Measurements from ENCODE around the gene LRRC75B.

LRRC75B gene

DNA sequence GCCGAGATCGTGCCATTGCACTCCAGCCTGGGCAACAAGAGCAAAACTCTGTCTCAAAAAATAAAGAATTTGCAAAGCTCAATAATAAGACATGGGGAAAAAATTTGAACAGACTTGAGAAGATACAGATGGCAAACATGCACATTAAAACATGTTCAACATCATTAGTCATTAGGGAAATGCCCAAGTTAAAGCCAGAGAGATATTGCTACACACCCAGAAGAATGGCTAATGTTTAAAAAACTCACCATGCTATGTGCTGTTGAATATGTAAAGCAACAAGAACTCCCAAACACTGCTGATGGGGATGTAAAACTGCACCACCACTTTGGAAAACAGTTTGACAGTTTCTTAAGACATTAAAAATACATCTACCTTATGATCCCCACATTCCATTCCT lies 12.6 kb downstream of the LRRC75B start:
- Histone ChIP-seq H3K4me1 (no peaks in the 10 kb centered on the region), H3K36me3 (ENCODE audit: control insufficient read depth, insufficient read depth, low read length) (no peaks in the 10 kb centered on the region), H2AFZ (no peak overlapping the region), H3K4me2 (ENCODE audit: low read length) (no peak overlapping the region), H3K79me2 (no peaks in the 10 kb centered on the region), H3K9me3 (ENCODE audit: control insufficient read depth, low read length) (no peaks in the 10 kb centered on the region), H3K4me3 (ENCODE audit: low read depth, low read length) (no peak overlapping the region), H3K27ac (no peak overlapping the region), H3K27me3 (ENCODE audit: control insufficient read depth, insufficient read depth, low read length) (no peaks in the 10 kb centered on the region), H3K9ac (no peak overlapping the region)
- TF ChIP-seq, protein P1, sequence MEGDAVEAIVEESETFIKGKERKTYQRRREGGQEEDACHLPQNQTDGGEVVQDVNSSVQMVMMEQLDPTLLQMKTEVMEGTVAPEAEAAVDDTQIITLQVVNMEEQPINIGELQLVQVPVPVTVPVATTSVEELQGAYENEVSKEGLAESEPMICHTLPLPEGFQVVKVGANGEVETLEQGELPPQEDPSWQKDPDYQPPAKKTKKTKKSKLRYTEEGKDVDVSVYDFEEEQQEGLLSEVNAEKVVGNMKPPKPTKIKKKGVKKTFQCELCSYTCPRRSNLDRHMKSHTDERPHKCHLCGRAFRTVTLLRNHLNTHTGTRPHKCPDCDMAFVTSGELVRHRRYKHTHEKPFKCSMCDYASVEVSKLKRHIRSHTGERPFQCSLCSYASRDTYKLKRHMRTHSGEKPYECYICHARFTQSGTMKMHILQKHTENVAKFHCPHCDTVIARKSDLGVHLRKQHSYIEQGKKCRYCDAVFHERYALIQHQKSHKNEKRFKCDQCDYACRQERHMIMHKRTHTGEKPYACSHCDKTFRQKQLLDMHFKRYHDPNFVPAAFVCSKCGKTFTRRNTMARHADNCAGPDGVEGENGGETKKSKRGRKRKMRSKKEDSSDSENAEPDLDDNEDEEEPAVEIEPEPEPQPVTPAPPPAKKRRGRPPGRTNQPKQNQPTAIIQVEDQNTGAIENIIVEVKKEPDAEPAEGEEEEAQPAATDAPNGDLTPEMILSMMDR (IDR thresholded peaks at IDR 0.05) = no peak

DNA sequence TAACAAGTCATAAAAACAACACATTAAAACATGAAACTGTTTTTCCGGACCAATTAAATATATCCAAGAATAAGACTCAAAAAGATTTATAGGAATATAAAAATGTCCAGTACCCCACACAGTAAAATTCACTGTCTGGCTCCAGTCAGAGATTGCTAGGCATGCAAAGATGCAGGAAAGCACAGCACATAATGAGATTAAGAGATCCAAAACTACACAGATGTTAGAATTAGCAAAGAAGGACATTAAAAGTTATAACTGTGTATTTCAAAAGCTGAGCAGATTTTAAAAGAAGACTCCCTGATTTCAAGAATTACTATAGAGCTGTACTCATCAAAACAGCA lies 13.6 kb downstream of the LRRC75B start:
- H3K27me3 ChIP-seq (ENCODE audit: control insufficient read depth, insufficient read depth, low read length) = no peaks in the 10 kb centered on the region
- no peak overlapping the region for H2AFZ ChIP-seq
- no peak overlapping the region for H3K27ac ChIP-seq
- no peaks in the 10 kb centered on the region for H3K36me3 ChIP-seq (ENCODE audit: control insufficient read depth, insufficient read depth, low read length)
- H3K4me2 ChIP-seq (ENCODE audit: low read length) = no peak overlapping the region
- H3K9me3 ChIP-seq (ENCODE audit: control insufficient read depth, low read length) = no peaks in the 10 kb centered on the region
- H3K4me1 ChIP-seq = no peaks in the 10 kb centered on the region
- no peak overlapping the region for H3K4me3 ChIP-seq (ENCODE audit: low read depth, low read length)
- no peak overlapping the region for H3K9ac ChIP-seq
- TF ChIP-seq, protein P1 (IDR thresholded peaks at IDR 0.05) = no peak
- H3K79me2 ChIP-seq = no peaks in the 10 kb centered on the region

DNA sequence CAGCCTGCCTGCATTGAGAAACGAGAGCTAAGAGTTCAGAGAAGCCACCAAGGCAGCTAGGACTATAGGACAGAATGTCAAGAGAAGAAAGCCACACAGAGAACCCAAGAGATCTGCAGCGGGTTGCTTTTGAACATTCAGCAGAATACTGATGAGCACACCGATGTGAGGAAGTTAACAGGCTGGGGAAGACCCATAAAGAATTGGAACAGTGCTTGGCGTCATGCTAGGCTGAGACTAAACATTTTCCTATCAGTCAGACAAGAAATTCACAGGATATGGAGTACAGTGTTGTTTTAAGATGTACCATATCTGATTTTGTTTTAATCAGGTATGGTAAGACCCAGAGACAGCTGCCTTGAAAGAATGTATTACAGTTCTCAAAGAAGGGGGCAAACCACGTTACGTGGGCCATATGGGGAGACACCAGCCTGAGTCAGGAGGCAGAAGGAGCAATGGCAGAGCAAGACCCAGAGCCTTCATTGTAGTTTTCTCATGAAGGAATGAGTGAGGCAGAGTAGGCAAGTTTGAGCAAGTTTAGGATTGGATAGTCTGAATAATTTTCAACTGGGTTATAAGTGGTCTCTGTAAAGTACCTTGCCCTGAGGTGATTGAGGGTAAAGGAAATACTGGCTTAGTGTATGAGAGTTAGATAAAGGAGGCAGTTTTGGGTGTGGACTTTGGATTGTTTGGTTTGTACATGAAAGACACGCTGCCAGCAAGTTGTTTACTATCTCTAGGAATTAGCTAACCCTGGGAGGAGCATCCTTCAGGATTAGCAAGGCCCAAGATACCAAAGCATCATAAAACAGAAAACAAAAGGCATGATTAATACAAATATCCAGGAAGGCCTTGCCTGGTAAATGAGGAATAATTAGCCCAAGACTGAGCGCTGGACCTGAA lies 14.3 kb downstream of the LRRC75B start:
- Histone ChIP-seq H3K36me3 (ENCODE audit: control insufficient read depth, insufficient read depth, low read length) (no peaks in the 10 kb centered on the region), H3K9ac (no peak overlapping the region), H3K27me3 (ENCODE audit: control insufficient read depth, insufficient read depth, low read length) (no peaks in the 10 kb centered on the region), H3K4me2 (ENCODE audit: low read length) (no peak overlapping the region), H3K4me3 (ENCODE audit: low read depth, low read length) (no peak overlapping the region), H3K4me1 (no peaks in the 10 kb centered on the region), H3K27ac (no peak overlapping the region), H3K9me3 (ENCODE audit: control insufficient read depth, low read length) (no peaks in the 10 kb centered on the region), H3K79me2 (no peaks in the 10 kb centered on the region), H2AFZ (no peak overlapping the region)
- TF ChIP-seq, protein P1 (IDR thresholded peaks at IDR 0.05) = no peak

DNA sequence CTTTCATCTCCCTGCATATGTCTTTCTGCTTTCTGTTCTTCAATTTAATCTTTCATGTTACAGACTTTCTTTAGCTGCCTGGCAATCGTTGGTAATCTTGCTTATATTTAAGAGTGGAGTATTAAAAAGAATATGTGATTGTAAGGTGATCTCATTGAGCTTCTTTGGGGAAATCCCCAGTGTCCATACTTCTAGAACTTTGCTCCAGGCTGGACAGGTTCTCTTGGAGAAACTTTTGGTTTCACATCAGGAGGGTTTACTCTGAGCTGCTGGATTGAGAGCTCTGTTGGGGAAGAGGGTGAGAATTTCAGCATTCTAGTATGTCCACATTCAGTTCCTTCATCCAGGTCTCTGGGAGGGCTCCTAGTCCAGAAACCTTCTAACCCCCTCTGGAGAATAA lies 16.1 kb downstream of the LRRC75B start:
- H3K27ac ChIP-seq = no peak overlapping the region
- H3K4me3 ChIP-seq (ENCODE audit: low read depth, low read length) = no peak overlapping the region
- H2AFZ ChIP-seq = no peak overlapping the region
- TF ChIP-seq, protein P1 (IDR thresholded peaks at IDR 0.05) = no peak
- H3K4me2 ChIP-seq (ENCODE audit: low read length) = no peak overlapping the region
- no peaks in the 10 kb centered on the region for H3K79me2 ChIP-seq
- H3K27me3 ChIP-seq (ENCODE audit: control insufficient read depth, insufficient read depth, low read length) = no peaks in the 10 kb centered on the region
- H3K36me3 ChIP-seq (ENCODE audit: control insufficient read depth, insufficient read depth, low read length) = no peaks in the 10 kb centered on the region
- H3K9ac ChIP-seq = no peak overlapping the region
- no peaks in the 10 kb centered on the region for H3K9me3 ChIP-seq (ENCODE audit: control insufficient read depth, low read length)
- H3K4me1 ChIP-seq = no peaks in the 10 kb centered on the region

DNA sequence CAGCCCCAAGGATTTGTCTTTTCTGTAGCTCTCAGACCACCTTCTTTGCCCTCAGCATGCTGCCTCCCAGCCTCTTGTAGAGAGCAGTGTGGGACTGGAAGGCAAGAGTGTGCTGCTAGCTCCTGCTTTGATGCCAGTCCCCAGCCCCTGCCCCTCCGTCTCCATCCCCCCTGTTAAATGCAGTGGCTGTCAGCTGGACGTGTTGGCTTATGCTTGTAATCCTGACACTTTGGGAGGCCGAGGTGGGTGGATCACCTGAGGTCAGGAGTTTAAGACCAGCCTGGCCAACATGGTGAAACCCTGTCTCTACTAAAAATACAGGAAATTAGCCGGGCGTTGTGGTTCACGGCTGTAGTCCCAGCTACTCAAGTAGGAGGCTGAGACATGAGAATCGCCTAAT lies 21.6 kb downstream of the LRRC75B start:
- TF ChIP-seq, protein P1 (IDR thresholded peaks at IDR 0.05) = no peak
- Histone ChIP-seq H3K9ac (no peak overlapping the region), H3K27ac (no peak overlapping the region), H2AFZ (no peak overlapping the region), H3K79me2 (no peaks in the 10 kb centered on the region), H3K4me3 (ENCODE audit: low read depth, low read length) (no peak overlapping the region), H3K9me3 (ENCODE audit: control insufficient read depth, low read length) (no peaks in the 10 kb centered on the region), H3K36me3 (ENCODE audit: control insufficient read depth, insufficient read depth, low read length) (no peaks in the 10 kb centered on the region), H3K4me2 (ENCODE audit: low read length) (no peak overlapping the region), H3K4me1 (no peaks in the 10 kb centered on the region), H3K27me3 (ENCODE audit: control insufficient read depth, insufficient read depth, low read length) (no peaks in the 10 kb centered on the region)

All from parathyroid adenoma (tissue), 2 donors.